CD4-positive, alpha-beta T cell treated with Interleukin-10 for 1 hour (primary cell): ENCODE measurements around the gene SMC1B.
"Not testable (repeated sequence)": the region's sequence is repeated elsewhere in the genome, so short reads cannot be mapped to it uniquely, and the experiment has no call there.

Experiments
- DNase-seq: peaks from one replicate; pipeline ENCODE4 v3.0.0-alpha.2; 2020

The SMC1B gene

DNA sequence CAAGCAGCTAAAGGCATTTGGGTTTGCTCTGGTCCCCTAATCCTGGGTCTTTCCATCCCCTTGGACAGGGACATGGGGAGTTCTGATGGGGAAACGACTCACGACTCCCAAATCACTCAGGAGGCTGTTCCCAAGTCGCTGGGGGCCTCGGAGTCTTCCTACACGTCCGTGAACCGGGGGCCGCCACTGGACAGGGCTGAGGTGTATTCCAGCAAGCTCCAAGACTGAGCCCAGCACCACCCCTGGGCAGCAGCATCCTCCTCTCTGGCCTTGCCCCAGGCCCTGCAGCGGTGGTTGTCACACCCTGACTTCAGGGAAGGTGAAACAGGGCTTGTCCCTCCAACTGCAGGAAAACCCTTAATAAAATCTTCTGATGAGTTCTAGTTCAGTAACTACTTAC, 117.9 kb downstream of the SMC1B start:
- no peak for DNase-seq

GRCh38 chr22:45295004-45295403, 118.4 kb downstream of the SMC1B start:
- DNase-seq, result not testable (repeated sequence)
